WTC11 (cell line): ENCODE results near the gene ZNF600.

Experiments used
- CTCF ChIP-seq: fragments of 200-600 bp; IDR thresholded peaks from 2 replicates; pipeline ENCODE4 v1.8.0; 2022; ENCODE audit warnings: antibody characterized with exemption
- EMX1 ChIP-seq: fragments of 250-450 bp; sonication (Bioruptor Pico); IDR thresholded peaks from 2 replicates; pipeline ENCODE4 v1.8.0; 2021; ENCODE audit warnings: mild to moderate bottlenecking
- ESRRA ChIP-seq: sonication (generic); formaldehyde crosslinking; IDR thresholded peaks from 2 replicates; pipeline ENCODE4 v1.8.1; 2022; ENCODE audit warnings: mild to moderate bottlenecking, missing genetic modification reagents, borderline replicate concordance
- FOXP1 ChIP-seq: sonication (generic); formaldehyde crosslinking; IDR thresholded peaks from 2 replicates; pipeline ENCODE4 v1.8.0; 2022; ENCODE audit warnings: missing genetic modification reagents, mild to moderate bottlenecking, moderate library complexity, borderline replicate concordance
- MLX ChIP-seq: sonication (generic); formaldehyde crosslinking; IDR thresholded peaks from 2 replicates; pipeline ENCODE4 v1.8.1; 2023; ENCODE audit warnings: mild to moderate bottlenecking, missing genetic modification reagents, moderate library complexity
- TCF7 ChIP-seq: sonication (generic); formaldehyde crosslinking; IDR thresholded peaks from 2 replicates; pipeline ENCODE4 v1.8.0; 2022; ENCODE audit warnings: mild to moderate bottlenecking, low read depth, missing genetic modification reagents, moderate library complexity
- TF ChIP-seq, protein P1 (sequence below): sonication (generic); formaldehyde crosslinking; conservative IDR thresholded peaks from 2 replicates; pipeline ENCODE4 v1.8.1; 2023; ENCODE audit warnings: mild to moderate bottlenecking, low read depth, missing genetic modification reagents, moderate library complexity
- TF ChIP-seq, protein P2 (sequence below): sonication (generic); formaldehyde crosslinking; IDR thresholded peaks from 2 replicates; pipeline ENCODE4 v1.8.1; 2023; ENCODE audit warnings: mild to moderate bottlenecking, missing genetic modification reagents

DNA sequence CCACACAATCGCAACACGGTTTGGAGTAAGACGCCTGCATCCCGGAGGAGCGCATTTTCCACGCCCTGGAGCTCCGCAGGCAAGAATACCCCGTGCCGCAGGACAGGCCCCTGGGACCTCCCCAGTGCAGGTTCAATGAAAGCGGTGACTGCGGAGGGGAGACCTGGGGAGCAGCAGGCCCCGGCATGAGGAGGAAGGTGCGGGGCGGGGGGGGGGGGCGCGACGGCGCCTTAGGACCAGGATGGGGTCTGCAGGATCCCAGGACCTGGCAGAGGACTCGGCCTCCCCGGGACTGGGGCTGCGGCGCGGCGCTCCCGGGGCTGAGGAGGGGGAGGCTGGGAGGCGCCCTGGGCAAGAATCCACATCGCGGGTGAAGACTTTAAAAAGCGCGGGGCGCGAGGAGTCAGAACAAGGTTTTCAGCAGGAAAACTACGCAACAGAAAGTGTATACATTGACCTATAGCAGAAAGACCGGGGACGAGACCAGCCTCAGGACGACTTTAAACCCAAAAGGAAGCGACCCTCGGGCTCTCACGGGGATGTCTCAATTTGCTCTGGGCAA lies 52.2 kb downstream of the ZNF600 start:
- TF ChIP-seq TCF7 (CRISPR knock-in tag) (no peak), FOXP1 (CRISPR knock-in tag) (no peak), CTCF (no peak), EMX1 (no peak), ESRRA (no peak), MLX (no peak)
- TF ChIP-seq, protein P1, sequence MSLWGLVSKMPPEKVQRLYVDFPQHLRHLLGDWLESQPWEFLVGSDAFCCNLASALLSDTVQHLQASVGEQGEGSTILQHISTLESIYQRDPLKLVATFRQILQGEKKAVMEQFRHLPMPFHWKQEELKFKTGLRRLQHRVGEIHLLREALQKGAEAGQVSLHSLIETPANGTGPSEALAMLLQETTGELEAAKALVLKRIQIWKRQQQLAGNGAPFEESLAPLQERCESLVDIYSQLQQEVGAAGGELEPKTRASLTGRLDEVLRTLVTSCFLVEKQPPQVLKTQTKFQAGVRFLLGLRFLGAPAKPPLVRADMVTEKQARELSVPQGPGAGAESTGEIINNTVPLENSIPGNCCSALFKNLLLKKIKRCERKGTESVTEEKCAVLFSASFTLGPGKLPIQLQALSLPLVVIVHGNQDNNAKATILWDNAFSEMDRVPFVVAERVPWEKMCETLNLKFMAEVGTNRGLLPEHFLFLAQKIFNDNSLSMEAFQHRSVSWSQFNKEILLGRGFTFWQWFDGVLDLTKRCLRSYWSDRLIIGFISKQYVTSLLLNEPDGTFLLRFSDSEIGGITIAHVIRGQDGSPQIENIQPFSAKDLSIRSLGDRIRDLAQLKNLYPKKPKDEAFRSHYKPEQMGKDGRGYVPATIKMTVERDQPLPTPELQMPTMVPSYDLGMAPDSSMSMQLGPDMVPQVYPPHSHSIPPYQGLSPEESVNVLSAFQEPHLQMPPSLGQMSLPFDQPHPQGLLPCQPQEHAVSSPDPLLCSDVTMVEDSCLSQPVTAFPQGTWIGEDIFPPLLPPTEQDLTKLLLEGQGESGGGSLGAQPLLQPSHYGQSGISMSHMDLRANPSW, result no peak
- TF ChIP-seq, protein P2, sequence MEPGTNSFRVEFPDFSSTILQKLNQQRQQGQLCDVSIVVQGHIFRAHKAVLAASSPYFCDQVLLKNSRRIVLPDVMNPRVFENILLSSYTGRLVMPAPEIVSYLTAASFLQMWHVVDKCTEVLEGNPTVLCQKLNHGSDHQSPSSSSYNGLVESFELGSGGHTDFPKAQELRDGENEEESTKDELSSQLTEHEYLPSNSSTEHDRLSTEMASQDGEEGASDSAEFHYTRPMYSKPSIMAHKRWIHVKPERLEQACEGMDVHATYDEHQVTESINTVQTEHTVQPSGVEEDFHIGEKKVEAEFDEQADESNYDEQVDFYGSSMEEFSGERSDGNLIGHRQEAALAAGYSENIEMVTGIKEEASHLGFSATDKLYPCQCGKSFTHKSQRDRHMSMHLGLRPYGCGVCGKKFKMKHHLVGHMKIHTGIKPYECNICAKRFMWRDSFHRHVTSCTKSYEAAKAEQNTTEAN (CRISPR knock-in tag), result no peak
